Stomach smooth muscle (tissue), 2 donors: ENCODE data around the gene CCDC7.
"Not testable (repeated sequence)": the region's sequence is repeated elsewhere in the genome, so short reads cannot be mapped to it uniquely, and the experiment has no call there.

Source experiments
- H3K27ac ChIP-seq: one replicate; pipeline ENCODE4 v1.7.0; 2013; ENCODE audit warnings: mild to moderate bottlenecking, low read length, inconsistent platforms
- H3K27me3 ChIP-seq, 2 donors: one replicate each; pipeline ENCODE4 v1.7.0; 2013; ENCODE audit warnings: low read length in 2 of 2; ENCODE audit not compliant: insufficient read depth in 2 of 2, control insufficient read depth in 1 of 2
- H3K36me3 ChIP-seq, 2 donors: one replicate each; pipeline ENCODE4 v1.7.0; 2013; ENCODE audit warnings: low read length in 2 of 2; ENCODE audit not compliant: control insufficient read depth in 2 of 2, insufficient read depth in 2 of 2
- H3K4me1 ChIP-seq: one replicate; pipeline ENCODE4 v1.7.0; 2013; ENCODE audit warnings: low read length; ENCODE audit not compliant: control insufficient read depth, insufficient read depth
- H3K4me3 ChIP-seq, 2 donors: one replicate each; pipeline ENCODE4 v1.7.0; 2013; ENCODE audit warnings: low read length in 2 of 2
- H3K9ac ChIP-seq, 2 donors: one replicate each; pipeline ENCODE4 v1.7.0; 2013; ENCODE audit warnings: low read length in 2 of 2, mild to moderate bottlenecking in 1 of 2
- H3K9me3 ChIP-seq, 2 donors: one replicate each; pipeline ENCODE4 v1.7.0; 2013; ENCODE audit warnings: low read length in 2 of 2; ENCODE audit not compliant: control insufficient read depth in 2 of 2
- donor health status: healthy.
- donor health status: Pancreatic carcinoma.

CCDC7 gene

DNA sequence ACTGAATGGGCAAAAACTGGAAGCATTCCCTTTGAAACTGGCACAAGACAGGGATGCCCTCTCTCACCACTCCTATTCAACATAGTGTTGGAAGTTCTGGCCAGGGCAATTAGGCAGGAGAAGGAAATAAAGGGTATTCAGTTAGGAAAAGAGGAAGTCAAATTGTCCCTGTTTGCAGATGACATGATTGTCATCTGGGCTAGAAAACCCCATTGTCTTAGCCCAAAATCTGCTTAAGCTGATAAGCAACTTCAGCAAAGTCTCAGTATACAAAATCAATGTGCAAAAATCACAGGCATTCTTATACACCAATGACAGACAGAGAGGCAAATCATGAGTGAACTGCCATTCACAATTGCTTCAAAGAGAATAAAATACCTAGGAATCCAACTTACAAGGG lies 116.8 kb downstream of the CCDC7 start:
- H3K27ac ChIP-seq, H3K9me3 ChIP-seq, H3K36me3 ChIP-seq, H3K27me3 ChIP-seq, H3K9ac ChIP-seq, H3K4me3 ChIP-seq, H3K4me1 ChIP-seq: not testable (repeated sequence)

DNA sequence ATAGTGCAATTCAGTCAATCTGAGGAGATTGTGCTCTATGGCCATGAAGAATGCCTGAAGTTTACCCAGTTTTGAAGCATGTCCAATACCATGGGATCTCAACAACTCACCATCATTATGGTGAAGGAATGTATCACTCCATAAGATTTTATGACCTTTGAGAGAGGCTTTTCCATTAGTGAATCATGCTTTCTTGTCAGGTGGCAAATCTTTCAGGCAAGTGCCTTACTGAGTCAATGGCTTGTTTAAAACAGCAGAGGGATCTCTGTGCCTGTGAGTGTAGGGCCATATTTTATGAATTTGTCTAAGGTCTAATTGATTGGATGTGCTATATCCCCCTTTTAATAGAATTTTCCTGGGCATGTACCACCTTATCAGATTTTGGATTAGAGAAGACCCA lies 131.5 kb downstream of the CCDC7 start:
- no peaks in the 10 kb centered on the region for H3K36me3 ChIP-seq
- H3K9me3 ChIP-seq, result no peaks in the 10 kb centered on the region
- no peak overlapping the region for H3K4me3 ChIP-seq
- H3K9ac ChIP-seq, result no peak overlapping the region
- no peak overlapping the region for H3K27ac ChIP-seq
- no peaks in the 10 kb centered on the region for H3K4me1 ChIP-seq
- H3K27me3 ChIP-seq, result no peaks in the 10 kb centered on the region

DNA sequence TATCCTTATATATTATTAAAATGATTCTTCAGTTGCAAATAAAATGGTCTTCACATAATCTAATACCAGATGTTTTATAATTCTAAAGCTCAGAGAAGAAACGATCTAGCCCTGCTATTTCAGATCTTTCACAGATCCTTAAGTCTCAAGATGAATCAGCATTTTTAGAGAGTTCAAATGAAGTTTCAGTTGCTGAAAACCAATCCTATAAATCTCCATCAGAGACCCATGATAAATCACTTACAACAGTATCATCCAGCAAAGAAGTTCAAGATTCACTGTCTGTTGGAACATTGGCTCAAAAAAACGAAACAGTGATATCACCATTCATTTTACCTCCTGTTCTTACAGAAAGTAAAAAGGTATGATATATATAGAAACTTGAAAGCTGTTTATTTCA lies 137.0 kb downstream of the CCDC7 start:
- Histone ChIP-seq H3K9ac (no peak overlapping the region), H3K36me3 (no peaks in the 10 kb centered on the region), H3K9me3 (no peaks in the 10 kb centered on the region), H3K4me1 (no peaks in the 10 kb centered on the region), H3K27ac (no peak overlapping the region), H3K4me3 (no peak overlapping the region), H3K27me3 (no peaks in the 10 kb centered on the region)

DNA sequence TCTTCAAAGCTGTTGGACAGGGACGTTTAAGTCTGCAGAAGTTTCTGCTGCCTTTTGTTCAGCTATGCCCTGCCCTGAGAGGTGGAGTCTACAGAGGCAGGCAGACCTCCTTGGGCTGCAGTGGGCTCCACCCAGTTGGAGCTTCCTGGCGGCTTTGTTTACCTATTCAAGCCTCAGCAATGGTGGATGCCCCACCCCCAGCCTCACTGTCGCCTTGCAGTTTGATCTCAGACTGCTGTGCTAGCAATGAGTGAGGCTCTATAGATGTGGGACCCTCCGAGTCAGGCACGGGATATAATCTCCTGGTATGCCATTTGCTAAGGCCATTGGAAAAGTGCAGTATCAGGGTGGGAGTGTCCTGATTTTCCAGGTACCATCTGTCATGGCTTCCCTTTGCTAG lies 152.1 kb downstream of the CCDC7 start:
- not testable (repeated sequence) for H3K9me3 ChIP-seq, H3K4me1 ChIP-seq, H3K27me3 ChIP-seq, H3K27ac ChIP-seq, H3K9ac ChIP-seq, H3K4me3 ChIP-seq, H3K36me3 ChIP-seq

DNA sequence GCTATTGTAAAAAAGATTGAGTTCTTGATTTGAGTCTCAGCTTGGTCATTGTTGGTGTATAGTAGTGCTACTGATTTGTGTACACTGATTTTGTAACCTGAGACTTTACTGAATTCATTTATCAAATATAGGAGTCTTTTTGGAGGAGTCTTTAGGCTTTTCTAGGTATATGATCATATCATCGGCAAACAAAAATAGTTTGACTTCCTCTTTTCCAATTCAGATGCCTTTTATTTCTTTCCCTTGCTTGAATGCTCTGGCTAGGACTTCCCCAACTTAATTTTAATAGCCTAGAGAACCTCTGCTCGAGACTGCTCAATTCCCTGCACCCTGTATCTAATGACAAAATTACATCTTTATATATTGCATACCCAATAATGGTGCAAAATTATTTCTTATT lies 154.4 kb downstream of the CCDC7 start:
- Histone ChIP-seq H3K9ac (no peak overlapping the region), H3K36me3 (no peaks in the 10 kb centered on the region), H3K4me1 (no peaks in the 10 kb centered on the region), H3K27ac (no peak overlapping the region), H3K27me3 (no peaks in the 10 kb centered on the region), H3K9me3 (peaks cover 3 to 6% of the 10 kb centered on the region in 2 donors), H3K4me3 (no peak overlapping the region)

DNA sequence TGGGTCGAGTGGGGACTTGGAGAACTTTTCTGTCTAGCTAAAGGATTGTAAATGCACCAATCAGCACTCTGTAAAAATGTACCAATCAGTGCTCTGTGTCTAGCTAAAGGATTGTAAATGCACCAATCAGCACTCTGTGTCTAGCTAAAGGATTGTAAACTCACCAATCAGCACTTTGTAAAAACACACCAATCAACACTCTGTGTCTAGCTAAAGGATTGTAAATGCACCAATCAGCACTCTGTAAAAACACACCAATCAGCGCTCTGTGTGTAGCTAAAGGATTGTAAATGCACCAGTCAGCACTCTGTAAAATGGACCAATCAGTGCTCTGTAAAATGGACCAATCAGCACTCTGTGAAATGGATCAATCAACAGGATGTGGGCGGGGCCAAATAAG lies 155.6 kb downstream of the CCDC7 start:
- H3K9ac ChIP-seq, H3K4me3 ChIP-seq, H3K27me3 ChIP-seq, H3K27ac ChIP-seq, H3K9me3 ChIP-seq, H3K36me3 ChIP-seq, H3K4me1 ChIP-seq: not testable (repeated sequence)

DNA sequence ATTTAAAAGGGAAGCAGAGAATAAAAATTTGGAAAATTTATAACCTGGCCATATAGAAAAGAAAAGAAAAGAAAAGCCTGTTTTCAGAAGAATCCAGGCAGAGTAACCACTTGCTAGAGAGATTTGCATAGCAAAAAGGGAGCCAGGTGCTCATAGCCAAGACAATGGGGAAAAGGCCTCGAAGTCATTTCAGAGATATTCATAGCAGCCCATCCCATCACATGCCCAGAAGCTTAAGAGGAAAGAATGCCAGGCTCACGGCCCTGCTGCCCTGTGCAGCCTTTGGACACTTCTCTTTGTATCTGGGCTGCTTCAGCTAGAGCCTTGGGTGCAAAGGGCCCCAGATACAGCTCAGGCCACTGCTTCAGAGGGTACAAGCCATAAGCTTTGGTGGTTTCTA lies 159.8 kb downstream of the CCDC7 start:
- Histone ChIP-seq H3K9me3 (peaks cover 3 to 5% of the 10 kb centered on the region in 2 donors), H3K27ac (no peak overlapping the region), H3K27me3 (no peaks in the 10 kb centered on the region), H3K4me1 (no peaks in the 10 kb centered on the region), H3K36me3 (no peaks in the 10 kb centered on the region), H3K4me3 (no peak overlapping the region), H3K9ac (no peak overlapping the region)

DNA sequence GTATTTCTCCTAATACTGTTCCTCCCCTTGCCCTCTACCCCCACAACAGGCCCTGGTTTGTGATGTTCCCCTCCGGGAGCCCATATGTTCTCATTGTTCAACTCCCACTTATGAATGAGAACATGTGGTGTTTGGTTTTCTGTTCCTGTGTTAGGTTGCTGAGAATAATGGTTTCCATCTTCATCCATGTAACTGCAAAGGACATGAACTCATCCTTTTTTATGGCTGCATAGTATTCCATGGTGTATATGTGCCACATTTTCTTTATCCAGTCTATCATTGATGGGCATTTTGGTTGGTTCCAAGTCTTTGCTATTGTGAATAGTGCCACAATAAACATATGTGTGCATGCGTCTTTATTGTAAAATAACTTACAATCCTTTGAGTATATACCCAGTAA lies 164.6 kb downstream of the CCDC7 start:
- H3K9me3 ChIP-seq, H3K4me1 ChIP-seq, H3K27me3 ChIP-seq, H3K4me3 ChIP-seq, H3K27ac ChIP-seq, H3K36me3 ChIP-seq, H3K9ac ChIP-seq: not testable (repeated sequence)

DNA sequence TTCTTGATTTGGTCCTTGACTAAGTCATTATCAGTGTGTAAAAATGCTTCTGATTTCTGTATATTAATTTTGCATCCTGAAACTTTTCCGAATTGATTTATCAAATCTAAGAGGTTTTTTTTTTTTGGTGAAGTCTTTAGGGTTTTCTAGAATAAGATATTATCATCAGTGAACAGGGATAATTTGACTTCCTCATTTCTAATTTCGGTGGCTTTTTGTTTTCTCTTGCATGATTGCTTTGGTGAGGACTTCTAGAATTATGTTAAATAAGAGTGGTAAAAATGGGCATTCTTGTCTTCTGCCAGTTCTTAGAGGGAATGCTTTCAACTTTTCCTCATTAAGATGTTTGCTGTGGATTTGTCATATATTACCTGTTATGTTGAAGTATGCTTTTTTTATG lies 170.5 kb downstream of the CCDC7 start:
- Histone ChIP-seq H3K9me3 (no peaks in the 10 kb centered on the region), H3K27ac (no peak overlapping the region), H3K27me3 (no peaks in the 10 kb centered on the region), H3K4me3 (no peak overlapping the region), H3K4me1 (no peaks in the 10 kb centered on the region), H3K36me3 (no peaks in the 10 kb centered on the region), H3K9ac (no peak overlapping the region)

DNA sequence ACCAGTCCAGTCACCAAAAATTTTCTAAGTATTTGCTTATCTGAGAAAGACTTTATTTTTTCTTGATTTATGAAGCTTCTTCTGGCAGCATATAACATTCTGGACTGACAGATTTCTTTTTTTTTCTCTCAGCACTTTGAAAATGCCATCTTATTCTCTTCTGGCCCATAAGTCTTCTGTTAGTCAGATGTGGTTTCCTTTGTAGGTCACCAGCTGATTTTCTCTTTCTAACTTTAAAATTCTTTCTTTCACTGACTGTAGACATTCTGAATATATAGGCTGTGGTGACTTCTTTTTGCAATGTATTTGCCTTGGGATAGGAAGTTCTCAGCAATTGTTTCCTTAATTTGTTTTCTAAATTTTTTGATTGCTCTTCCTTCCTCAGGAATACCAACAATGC lies 172.5 kb downstream of the CCDC7 start:
- H3K4me3 ChIP-seq, result no peak overlapping the region
- no peaks in the 10 kb centered on the region for H3K4me1 ChIP-seq
- no peaks in the 10 kb centered on the region for H3K36me3 ChIP-seq
- no peak overlapping the region for H3K9ac ChIP-seq
- H3K27me3 ChIP-seq, result no peaks in the 10 kb centered on the region
- H3K27ac ChIP-seq, result no peak overlapping the region
- H3K9me3 ChIP-seq, result no peaks in the 10 kb centered on the region

DNA sequence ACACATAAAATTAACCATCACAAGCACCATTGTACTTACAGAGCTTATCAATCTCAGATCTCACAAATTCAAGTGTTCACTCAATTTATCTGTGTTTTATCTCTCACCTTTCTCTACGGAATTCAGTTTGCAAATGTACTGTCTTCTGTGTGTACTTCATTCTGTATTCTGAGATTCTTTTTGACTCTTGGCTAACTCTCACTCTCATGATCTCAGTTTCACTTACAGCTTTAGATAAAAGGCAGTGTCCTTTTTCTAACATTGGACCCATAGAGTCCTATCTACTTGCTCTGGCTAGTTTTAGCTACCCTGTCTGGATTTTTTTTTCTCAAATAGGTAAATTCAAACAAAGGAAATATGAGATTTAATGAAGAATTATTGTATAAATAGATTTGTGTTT lies 176.0 kb downstream of the CCDC7 start:
- H3K9ac ChIP-seq, result no peak overlapping the region
- H3K36me3 ChIP-seq, result peaks cover 0 to 5% of the 10 kb centered on the region in 2 donors
- no peak overlapping the region for H3K27ac ChIP-seq
- no peak overlapping the region for H3K4me3 ChIP-seq
- H3K4me1 ChIP-seq, result no peaks in the 10 kb centered on the region
- no peaks in the 10 kb centered on the region for H3K27me3 ChIP-seq
- no peaks in the 10 kb centered on the region for H3K9me3 ChIP-seq

DNA sequence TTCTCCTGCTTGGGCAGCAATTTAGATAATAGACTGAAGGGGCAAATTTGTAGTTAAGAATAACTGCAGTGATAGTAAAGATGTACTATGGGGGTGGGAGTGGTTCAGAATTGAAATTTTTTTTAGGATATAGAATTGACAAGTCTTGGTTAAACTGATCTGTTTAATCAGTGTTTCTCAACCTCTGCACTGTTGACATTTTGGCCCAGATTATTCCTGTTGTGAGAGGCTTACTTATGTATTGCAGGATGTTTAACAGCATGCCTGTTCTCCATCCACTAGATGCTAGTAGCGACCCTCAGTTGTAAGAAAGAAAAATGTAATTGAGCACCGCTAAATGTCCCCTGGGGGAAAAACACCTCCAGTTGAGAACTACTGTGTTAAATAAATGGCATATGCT lies 176.5 kb downstream of the CCDC7 start:
- no peak overlapping the region for H3K4me3 ChIP-seq
- H3K9me3 ChIP-seq, result no peaks in the 10 kb centered on the region
- peaks cover 0 to 5% of the 10 kb centered on the region in 2 donors for H3K36me3 ChIP-seq
- H3K4me1 ChIP-seq, result no peaks in the 10 kb centered on the region
- no peak overlapping the region for H3K9ac ChIP-seq
- H3K27me3 ChIP-seq, result no peaks in the 10 kb centered on the region
- no peak overlapping the region for H3K27ac ChIP-seq
